ENCODE results near the gene PRCC.

The PRCC gene

GRCh38 chr1:156765666-156766065 lies 1.7 kb upstream of the PRCC start:
- DNase-seq = no peak

GRCh38 chr1:156766298-156767100 lies 836 bp upstream of the PRCC start:
- DNase-seq = no peak

GRCh38 chr1:156767879-156768604 lies 707 bp downstream of the PRCC start:
- DNase-seq = no peak

DNA sequence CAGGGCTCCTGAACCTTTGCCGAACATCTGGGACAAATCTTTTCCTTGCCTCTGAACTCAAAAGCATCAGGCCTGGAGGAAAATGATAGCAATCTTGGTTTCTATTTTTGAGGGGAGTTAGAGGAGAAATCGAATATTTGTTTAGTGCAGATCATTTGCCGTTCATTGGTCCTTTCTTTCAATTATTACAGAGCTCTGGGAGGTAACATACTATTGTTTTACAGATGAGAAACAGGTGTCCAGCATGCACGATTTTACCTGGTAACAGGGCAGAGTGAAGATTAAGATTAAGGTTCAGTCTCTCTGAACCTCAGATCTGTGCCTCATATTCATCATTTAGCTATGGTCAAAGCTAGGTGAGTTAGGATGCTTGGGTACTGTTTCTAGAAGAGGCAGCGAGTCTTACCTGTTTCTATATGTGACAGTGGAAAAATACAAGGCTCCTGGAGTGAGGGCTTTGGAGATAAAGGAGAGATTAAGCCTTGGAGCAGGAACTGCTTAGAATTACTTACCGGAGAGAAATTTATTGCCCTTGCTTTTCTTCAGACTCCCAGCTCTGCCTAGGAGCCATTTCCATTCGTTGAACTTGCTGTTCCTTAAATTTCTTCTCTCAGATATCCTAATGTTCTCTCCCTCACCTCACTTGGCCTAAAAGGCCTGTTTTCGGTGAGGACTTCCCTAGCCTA lies 1.4 kb downstream of the PRCC start:
- no peak for DNase-seq

GRCh38 chr1:156772222-156772621 lies 4.9 kb downstream of the PRCC start:
- no peak for DNase-seq

- DNase-seq = no peak
Observed at GRCh38 chr1:156772728-156773497, 5.6 kb downstream of the PRCC start.

- no peak for DNase-seq
Observed at GRCh38 chr1:156773607-156774006, 6.3 kb downstream of the PRCC start.

GRCh38 chr1:156775799-156776198 lies 8.5 kb downstream of the PRCC start:
- DNase-seq = no peak

DNA sequence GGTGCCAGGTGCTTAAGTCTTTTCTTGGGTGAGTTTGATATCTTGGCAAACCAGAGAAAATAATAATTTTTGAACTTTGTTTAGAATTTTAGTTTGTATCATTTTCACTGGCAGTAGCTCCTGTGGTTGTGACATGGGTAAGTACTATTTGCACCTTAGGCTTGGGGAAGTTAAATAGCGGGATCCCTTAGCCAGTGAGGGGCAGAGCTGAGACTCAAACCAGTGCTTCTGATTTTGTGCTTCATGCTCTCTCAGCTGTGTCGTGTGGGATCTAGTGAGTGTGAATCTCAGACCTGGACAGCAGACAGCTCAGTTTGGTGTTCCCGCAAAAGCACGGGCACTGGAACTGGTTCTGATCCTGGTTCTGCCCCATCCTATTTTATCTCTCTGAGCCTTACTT lies 9.6 kb downstream of the PRCC start:
- no peak for DNase-seq

DNA sequence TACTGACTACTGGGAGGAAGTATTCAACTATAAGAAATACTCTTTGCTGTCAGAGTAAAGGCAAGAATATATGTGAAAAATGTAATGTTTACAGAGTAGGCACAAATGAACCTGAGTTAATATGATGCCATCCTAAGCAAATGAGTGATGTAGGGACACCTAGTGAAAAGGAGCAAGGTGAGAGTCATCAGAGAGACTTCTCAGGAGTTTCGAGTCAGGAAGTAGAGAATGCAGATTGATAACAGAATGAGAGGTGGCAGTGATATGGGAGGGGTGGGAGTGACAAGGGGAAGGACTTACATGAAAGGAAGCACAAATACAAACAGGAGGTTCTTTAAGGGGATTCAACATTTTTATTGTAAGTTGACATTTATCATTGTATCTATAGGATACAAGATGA lies 10.2 kb downstream of the PRCC start:
- DNase-seq = no peak

- no peak for DNase-seq
Observed at GRCh38 chr1:156781585-156782186, 14.4 kb downstream of the PRCC start.

DNA sequence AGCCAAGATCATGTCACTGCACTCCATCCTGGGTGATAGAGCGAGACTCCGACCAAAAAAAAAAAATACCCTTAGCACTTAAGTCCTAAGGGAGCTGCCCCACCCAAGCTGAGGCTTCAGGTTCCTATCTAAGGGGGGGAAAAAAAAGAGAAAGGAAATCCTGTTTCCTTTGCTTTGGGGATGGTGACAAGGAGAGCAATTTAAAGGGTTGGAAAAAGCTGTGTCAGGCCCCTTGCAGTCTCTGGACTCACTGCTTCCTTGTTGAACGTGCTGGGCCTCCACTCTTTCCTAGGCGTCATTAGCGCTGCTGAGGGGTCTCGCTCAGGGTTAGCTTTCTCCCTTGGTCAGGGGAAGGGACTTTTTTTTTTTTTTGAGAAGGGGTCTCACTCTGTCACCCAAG lies 18.1 kb downstream of the PRCC start:
- DNase-seq = no peak

DNA sequence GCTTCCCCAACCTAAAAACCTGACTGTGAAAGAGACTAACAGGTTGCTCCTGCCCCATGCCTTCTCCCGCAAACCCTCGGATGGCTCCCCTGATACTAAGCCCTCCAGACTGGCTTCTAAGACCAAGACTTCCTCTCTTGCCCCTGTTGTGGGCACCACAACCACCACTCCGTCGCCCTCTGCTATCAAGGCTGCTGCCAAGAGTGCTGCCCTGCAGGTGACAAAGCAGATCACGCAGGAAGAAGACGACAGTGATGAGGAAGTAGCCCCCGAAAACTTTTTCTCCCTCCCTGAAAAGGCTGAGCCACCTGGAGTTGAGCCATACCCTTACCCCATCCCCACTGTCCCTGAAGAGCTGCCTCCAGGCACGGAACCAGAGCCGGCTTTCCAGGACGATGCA lies 19.3 kb downstream of the PRCC start:
- no peak for DNase-seq

GRCh38 chr1:156788136-156788535 lies 20.8 kb downstream of the PRCC start:
- DNase-seq = no peak

GRCh38 chr1:156789621-156790318 lies 22.4 kb downstream of the PRCC start:
- DNase-seq = no peak

GRCh38 chr1:156794506-156795373 lies 27.4 kb downstream of the PRCC start:
- DNase-seq = no peak

GRCh38 chr1:156795374-156795733 lies 28.0 kb downstream of the PRCC start:
- DNase-seq = no peak

- DNase-seq = no peak
Observed at GRCh38 chr1:156795787-156796186, 28.5 kb downstream of the PRCC start.

DNA sequence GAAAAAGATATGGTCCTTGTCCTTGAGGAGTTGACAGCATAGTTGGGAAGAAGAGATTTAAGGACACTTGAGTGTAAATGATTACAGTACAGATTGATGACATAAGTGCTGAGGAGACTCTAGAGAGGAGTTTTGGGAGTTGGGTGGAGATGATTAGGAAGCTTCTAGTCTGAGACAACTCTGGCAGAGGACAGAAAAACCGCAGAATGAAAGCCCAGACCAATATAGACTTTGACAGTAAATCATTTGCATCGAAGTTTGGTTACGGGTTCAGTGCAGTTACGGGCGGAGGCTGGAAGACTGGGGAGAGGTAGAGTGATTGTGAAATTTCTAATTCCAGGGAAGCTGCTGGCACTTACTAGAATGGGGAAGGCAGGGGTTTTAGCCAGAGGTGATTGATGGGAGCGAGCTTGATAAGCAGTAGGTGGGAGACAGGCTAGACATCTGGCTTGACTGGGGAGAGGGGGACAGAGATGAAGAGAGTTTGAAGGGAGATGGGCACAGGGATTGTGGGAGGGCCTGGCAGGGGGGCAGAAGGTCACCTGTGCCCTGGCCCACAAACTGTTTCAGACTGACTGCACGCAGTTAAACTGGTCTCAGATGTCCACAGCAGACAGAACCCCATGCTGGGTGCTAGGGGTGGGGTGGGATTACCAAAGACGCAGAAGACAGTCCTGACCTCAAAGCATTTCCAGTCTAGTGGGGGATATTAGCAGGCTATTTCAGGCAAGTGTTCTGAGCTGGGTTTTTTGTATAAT lies 29.2 kb downstream of the PRCC start:
- no peak for DNase-seq

DNA sequence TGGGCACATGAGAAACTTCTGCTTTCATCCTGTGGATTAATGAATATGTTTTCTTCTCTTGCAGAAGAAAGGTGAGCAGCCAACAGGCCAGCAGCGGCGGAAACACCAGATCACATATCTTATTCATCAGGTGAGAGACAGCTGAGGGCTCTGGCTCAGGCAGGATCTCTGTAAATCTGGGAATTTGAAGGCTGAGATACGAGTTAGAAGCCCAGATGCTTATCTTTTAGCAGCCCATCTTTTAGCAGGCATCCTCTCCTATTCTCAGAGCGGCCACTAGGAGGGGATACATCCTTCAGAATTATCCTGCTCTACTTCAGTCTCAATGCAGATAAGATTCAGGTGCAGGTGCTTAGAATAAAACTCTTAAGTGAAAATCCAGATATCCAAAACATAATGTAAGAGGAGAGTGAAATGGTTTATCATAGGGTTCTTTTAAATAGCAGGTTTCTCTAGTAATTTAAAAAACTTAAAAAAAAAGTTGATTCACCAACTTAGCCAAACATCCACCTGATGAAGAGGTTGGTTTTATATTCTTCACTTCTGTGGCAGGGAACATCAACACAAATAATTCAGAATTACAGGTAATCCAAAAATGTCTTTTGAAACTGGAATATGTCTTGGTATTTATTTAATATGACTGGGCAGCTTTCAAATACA lies 30.0 kb downstream of the PRCC start:
- peak; percentile 18 for DNase-seq

All from GDM1 (cell line).